Prostate gland (tissue), 2 donors: ENCODE data around the gene RHOU.

Experiments used
- CTCF ChIP-seq, 4 experiments: fragments of 200-600 bp in 2 of 4; fragments of 450-650 bp in 2 of 4; sonication (generic) in 2 of 4; IDR thresholded peaks; 1 replicate in 3 of 4; 2 replicates in 1 of 4; pipeline ENCODE4 v1.5.1; 2016 to 2019; ENCODE audit warnings: antibody characterized with exemption in 4 of 4, mild to moderate bottlenecking in 2 of 4, moderate library complexity in 2 of 4
- POLR2A ChIP-seq: fragments of 450-650 bp; IDR thresholded peaks from one replicate; pipeline ENCODE4 v1.6.1; 2016; ENCODE audit warnings: antibody characterized with exemption, mild to moderate bottlenecking
- POLR2AphosphoS5 ChIP-seq: sonication (generic); formaldehyde crosslinking; IDR thresholded peaks from one replicate; pipeline ENCODE4 v1.6.1; 2017; ENCODE audit warnings: antibody characterized with exemption

- no peak for TF ChIP-seq CTCF (IDR thresholded peaks at IDR 0.05)
- TF ChIP-seq POLR2AphosphoS5 = no peak
- TF ChIP-seq POLR2A = no peak
Measured at GRCh38 chr1:228785366-228786330, 50.4 kb downstream of the RHOU start.
